GM18519 (cell line): ENCODE measurements around the gene NOTCH1.

Experiments used
- ATAC-seq: cut with Tn5 transposase; IDR thresholded peaks from one replicate; pipeline ENCODE4 v1.9.1; 2021; ENCODE audit warnings: mild to moderate bottlenecking, moderate library complexity; ENCODE audit not compliant: unreplicated experiment, low FRiP score

The NOTCH1 gene

GRCh38 chr9:136473354-136473721 lies 72.5 kb downstream of the NOTCH1 start:
- ATAC-seq, result no peak

- no peak for ATAC-seq
These were observed 73.1 kb downstream of the NOTCH1 start for GRCh38 chr9:136472640-136473353.

- no peak for ATAC-seq
These were observed 73.9 kb downstream of the NOTCH1 start for GRCh38 chr9:136471802-136472487.

DNA sequence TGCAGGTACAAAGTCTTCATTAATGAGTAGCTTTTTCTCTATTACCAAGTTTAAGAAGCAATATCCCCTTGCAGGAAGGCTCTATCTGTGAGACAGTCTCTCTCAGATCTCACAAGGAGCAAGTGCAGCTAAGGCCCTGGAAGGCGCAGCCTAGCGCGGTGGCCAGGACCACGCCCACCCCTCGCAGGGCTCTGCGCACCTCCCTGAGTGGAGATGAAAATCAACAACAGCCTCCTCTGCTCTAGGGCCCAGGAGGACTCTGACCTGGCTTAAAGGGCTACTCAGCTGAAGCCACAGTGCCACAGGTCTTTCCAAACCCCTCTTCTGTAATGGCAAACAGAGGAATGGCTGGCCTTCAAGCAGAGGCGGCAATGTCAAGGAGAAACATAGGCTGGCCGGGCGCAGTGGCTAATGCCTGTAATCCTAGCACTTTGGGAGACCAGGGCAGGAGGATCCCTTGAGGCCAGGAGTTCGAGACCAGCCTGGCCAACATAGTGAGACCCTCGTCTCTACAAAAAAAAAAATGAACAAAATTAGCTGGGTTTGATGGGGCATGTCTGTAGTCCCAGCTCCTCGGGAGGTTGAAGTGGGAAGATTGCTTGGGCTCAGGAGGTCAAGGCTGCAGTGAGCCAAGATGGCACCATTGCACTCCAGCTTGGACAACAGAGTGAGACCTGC lies 74.9 kb downstream of the NOTCH1 start:
- ATAC-seq, result no peak

- ATAC-seq, result no peak
These were observed 75.5 kb downstream of the NOTCH1 start for GRCh38 chr9:136470356-136470755.

DNA sequence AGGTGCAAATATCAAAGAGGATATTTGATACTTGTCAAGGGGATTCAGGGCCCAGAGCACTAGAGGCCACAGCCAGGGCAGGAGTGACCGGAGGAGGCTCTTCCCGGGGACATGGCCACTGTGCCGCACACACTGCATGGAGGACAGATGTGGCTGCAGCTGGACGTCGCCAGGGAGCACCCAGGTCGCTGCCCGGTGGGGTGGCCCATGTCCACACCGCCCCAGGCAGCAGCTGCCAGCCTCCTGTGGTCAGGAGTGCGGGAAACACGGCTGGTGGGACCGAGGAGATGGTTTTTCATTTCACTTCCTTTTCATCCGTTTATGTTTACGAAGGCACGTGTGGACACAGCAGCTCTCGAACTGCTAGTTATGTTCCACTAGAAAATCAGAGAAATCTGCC lies 78.1 kb downstream of the NOTCH1 start:
- ATAC-seq, result no peak

DNA sequence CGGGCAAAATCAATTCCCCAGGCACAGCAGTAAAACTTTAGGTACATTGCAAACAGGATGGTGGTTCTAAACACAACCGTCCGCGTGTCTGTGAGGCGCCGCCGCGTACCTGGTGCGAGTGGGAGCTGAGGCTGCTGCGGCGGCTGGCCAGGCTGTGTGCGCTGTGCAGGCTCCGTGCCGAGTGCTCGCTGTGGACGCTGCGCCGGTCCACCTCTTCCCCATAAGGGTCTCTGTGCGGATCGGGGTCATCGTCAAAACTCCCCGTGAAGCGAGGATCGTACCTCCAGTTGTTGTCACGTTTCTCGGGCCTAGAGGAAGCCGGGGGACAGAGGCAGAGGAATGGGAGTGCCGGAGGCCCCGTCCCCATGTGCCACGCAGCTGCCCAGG lies 79.7 kb downstream of the NOTCH1 start:
- no peak for ATAC-seq

GRCh38 chr9:136465500-136466154 lies 80.2 kb downstream of the NOTCH1 start:
- no peak for ATAC-seq

- no peak for ATAC-seq
These were observed 81.6 kb downstream of the NOTCH1 start for GRCh38 chr9:136464241-136464640.

DNA sequence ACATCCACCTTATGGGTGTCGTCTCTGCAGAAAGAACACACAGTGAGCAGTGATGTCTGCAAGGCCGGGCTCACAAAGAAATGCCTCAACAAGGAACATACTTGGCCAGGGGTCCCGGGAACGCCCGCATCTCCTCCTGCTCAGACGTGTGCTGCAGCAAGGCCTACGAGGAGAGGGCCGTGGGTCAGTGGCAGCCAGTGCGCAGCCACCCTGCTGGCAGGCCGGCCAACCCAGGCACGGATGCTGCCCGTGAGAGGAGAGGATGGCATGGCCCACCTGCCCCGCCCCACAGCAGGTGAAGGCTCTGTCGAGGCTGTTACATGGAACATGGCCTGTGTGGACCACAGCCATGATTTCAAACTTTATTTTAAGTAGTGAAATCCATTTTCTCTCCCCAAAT lies 82.3 kb downstream of the NOTCH1 start:
- no peak for ATAC-seq

DNA sequence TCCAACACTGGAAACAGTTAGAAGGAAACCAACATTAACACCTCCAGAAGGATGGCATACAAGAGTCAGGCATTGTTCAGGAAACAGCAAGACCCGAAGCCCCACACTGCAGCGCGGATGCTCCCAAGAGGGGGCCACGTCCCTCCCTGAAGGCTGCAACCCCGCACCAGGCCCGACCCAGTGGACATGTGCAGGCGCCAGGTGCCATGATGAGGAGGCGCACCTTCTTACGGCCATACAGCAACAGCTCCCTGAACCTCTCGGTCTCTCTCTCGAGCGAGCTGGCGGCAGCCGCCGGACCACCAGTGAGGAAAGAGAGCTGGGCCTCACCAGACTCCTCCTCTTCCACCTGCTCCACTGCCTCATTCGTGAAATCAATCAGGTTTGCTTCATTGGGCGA lies 83.2 kb downstream of the NOTCH1 start:
- no peak for ATAC-seq

- no peak for ATAC-seq
These were observed 85.0 kb downstream of the NOTCH1 start for GRCh38 chr9:136460772-136461325.

GRCh38 chr9:136459425-136459824 lies 86.4 kb downstream of the NOTCH1 start:
- no peak for ATAC-seq

- no peak for ATAC-seq
These were observed 88.5 kb downstream of the NOTCH1 start for GRCh38 chr9:136457326-136457725.

DNA sequence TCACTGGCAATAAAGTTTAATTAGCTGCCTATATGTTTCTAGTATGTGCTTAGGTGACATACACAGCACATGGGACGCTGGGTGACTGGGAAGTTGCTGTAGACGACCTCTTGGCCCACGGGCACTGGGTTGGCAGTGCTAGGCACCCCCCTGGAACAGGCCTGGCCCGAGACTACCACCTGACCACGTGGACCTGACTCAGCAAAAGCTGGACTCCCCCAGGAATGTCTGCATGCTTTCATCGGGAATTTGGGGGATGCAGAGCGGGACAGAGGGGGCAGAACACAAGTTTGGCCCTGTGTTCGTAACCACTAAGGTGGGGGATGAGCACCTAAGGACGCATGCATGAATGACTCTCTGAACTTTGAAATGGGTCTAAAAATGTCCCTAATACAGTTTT lies 89.6 kb downstream of the NOTCH1 start:
- ATAC-seq, result no peak

DNA sequence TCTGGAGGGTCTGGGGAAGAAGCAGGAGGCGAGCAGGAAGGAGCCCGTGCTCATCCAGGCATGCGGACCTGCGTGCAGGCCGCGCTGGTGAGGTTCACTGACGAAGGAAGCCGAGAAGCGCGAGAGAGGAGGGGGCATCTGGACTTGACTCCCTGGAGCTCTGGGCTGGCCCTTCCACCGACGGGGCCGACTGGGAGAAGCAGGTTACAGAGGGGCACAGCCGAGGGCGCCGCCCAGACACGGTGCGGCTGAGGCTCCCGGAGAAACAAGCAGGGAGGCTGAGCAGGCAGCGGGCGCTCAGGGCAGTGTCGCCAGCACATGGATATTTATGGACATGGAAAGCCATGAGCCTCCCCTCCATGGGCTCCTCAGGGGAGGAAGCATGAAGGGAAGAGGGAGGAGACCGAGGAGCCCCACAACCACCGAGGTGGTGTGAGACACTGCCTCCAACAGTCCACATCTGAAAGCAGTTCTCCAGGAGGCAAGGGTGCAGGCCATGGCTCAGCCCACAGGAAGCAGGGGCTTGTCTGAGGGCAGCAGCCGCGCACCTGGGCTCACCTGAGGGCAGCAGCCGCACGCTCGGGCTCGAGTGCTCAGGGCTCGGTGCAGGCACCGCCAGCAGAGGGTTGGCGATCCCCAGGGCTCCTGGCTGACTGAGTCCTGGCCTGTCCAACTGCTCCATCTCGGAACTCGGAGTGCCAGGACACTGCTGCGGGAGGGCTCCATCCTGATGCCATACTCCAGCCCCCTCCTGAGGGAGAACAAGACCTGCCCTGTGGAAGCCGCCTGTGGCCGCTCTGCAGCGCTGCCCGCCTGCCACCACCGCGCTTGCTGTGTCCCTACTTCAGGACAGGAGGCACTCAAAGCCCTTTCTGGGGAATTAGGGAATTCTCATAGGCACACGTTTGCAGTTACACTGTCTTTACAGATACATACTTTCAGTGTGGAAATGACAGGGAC lies 90.5 kb downstream of the NOTCH1 start:
- ATAC-seq, result no peak

DNA sequence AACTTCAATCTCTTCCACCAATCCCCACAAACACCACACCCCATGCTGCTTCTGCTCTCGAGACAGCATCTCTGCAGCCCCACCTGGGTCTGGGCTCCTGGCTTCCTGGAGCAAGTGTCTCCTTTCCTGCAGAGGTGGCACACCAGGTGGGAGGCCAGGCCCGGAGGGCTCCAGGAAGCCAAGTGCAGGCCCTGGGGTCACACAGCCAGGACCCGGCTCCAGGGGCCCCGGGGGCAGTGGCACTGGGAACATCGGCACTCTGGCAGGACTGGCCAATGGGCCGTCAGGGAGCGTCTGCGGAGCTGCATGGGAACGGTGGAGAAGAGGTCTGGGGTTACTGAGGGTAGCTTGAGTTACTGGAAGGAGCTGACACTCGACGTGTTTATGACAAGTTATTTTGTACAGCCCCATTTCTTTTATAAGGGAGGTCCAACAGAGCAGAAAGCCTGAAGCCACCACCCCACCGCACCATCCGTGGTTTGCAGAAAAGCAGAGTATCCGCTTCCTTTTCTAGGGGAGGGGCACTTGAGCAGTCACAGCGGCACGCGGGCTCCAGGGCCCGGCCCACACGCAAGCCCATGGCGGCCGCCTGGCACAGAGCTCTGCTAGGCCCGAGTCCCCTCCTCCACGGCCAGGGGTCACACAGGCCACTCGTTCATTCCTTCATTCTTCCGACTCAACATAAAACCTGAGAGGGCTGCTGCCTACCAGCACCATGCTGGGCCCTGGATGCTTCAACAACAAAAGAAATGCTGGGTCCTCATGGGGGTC lies 91.6 kb downstream of the NOTCH1 start:
- no peak for ATAC-seq

- no peak for ATAC-seq
These were observed 92.5 kb downstream of the NOTCH1 start for GRCh38 chr9:136453326-136453725.

GRCh38 chr9:136451221-136451877 lies 94.5 kb downstream of the NOTCH1 start:
- no peak for ATAC-seq
